Breast epithelium (tissue), 3 donors: ENCODE results near the gene TRMT5.

Experiments used
- CTCF ChIP-seq, 3 donors: fragments of 450-650 bp; IDR thresholded peaks; one replicate each; pipeline ENCODE4 v1.5.1; 2016 to 2017; ENCODE audit warnings: antibody characterized with exemption in 3 of 3, mild to moderate bottlenecking in 3 of 3, moderate library complexity in 3 of 3
- POLR2A ChIP-seq: fragments of 450-650 bp; IDR thresholded peaks from one replicate; pipeline ENCODE4 v1.6.1; 2016; ENCODE audit warnings: antibody characterized with exemption, mild to moderate bottlenecking, moderate library complexity

DNA sequence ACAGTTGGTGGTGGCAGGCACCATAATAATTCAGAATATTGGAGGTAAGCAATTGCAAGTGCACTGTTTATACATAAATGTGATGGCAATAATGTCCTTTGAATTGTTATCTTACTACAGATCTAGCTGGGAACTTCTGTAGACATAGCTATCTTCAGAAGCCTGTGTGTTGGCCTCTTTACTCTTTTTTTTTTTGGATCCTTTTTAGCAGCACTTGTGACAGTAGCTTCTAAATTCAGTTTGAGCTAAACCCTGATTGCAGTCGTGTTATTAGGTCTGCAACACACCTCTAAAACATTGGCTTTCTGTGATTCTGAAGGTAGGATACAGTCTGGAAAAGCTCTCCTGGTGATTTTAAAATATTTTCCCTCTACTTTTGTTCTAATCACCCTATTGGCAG, 38.7 kb upstream of the TRMT5 start:
- TF ChIP-seq POLR2A (no peak), CTCF (IDR thresholded peaks at IDR 0.05) (no peak)
